K562 (cell line): ENCODE measurements around the gene B3GALT6.

Source experiments
- CBFB ChIP-seq: sonication (generic); formaldehyde crosslinking; IDR thresholded peaks from 2 replicates; pipeline ENCODE4 v1.4.0; 2020; ENCODE audit warnings: mild to moderate bottlenecking, missing genetic modification reagents
- PKNOX1 ChIP-seq: fragments of 450-650 bp; IDR thresholded peaks from 2 replicates; pipeline ENCODE4 v1.6.1; 2016
- TBL1XR1 ChIP-seq, 2 experiments: IDR thresholded peaks; 2 replicates each; pipeline ENCODE4 v1.6.1; 2012; ENCODE audit warnings: improper control_type of control experiment in 2 of 2, low read length in 2 of 2, mild to moderate bottlenecking in 1 of 2
- ZNF239 ChIP-seq: fragments of 250-450 bp; sonication (Bioruptor Pico); IDR thresholded peaks from 2 replicates; pipeline ENCODE4 v1.4.0; 2020; ENCODE audit warnings: mild to moderate bottlenecking

GRCh38 chr1:1206376-1206965, 25.6 kb upstream of the B3GALT6 start, which contains the start of gene TNFRSF18:
- TF ChIP-seq CBFB (CRISPR knock-in tag) (no peak), PKNOX1 (no peak), TBL1XR1 (IDR thresholded peaks at IDR 0.05; ENCODE audit: low read length in 2 of 2) (no peak), ZNF239 (CRISPR knock-in tag) (no peak)
